Transverse colon (tissue), 4 donors: ENCODE results near the gene SEPTIN14. TPM values are rescaled to one million over a fixed set of nuclear protein-coding genes. Genes with fewer than 3 reads are reported as not detected.

Experiments
- small RNA-seq, 4 donors: library from RNA; depleted of rRNA; stranded (forward); fragments of <200 nt; gene quantifications; one replicate each; pipeline ENCODE3, GENCODE V24; 2016
- total RNA-seq, 4 donors: library from RNA; depleted of rRNA; stranded (reverse); fragments of >200 nt; gene quantifications; one replicate each; pipeline ENCODE4 v1.1.0, GENCODE V29; 2016

SEPTIN14 gene
- total RNA-seq, 4 donors from 2014 or later = not detected

Small RNA genes lying within 50 kb of the gene (small RNA-seq; reads per million reads assigned to genes)
- gene AC092647.1 = 0 reads per million in 4 donors
- gene AC092647.2 = 0 reads per million in 4 donors
- 0 reads per million in 4 donors for gene RNU6-1126P

Other genes starting within 250 kb of the SEPTIN14 start
- gene ZNF713, start 24.7 kb upstream of the SEPTIN14 start, total RNA-seq = 10 to 100 TPM in 1 of 4 donors, 1 to 10 TPM in 2, under 1 TPM in 1; 0.75 to 24.9 (median 4.6) TPM
- 10 to 100 TPM in 1 of 4 donors, 1 to 10 TPM in 3; 1.1 to 11.5 (median 4.5) TPM for gene MRPS17, start 89.1 kb upstream of the SEPTIN14 start, total RNA-seq
- gene NIPSNAP2, start 101.8 kb upstream of the SEPTIN14 start, total RNA-seq = 100 to 1,000 TPM in 1 of 4 donors, 10 to 100 TPM in 3; 56.9 to 107 (median 84.1) TPM
- gene PSPH, start 188.7 kb upstream of the SEPTIN14 start, total RNA-seq = 10 to 100 TPM in 2 of 4 donors, 1 to 10 TPM in 2; 8.9 to 15.1 (median 10.0) TPM
- gene CCT6A, start 189.0 kb upstream of the SEPTIN14 start, total RNA-seq = 10 to 100 TPM; 47.9 to 92.9 (median 70.9) TPM
- 100 to 1,000 TPM in 3 of 4 donors, 10 to 100 TPM in 1; 93.4 to 481 (median 127) TPM for gene SUMF2, start 201.5 kb upstream of the SEPTIN14 start, total RNA-seq
- gene PHKG1, start 230.2 kb upstream of the SEPTIN14 start, total RNA-seq = 1 to 10 TPM in 3 of 4 donors, not detected in 1; 1.2 to 9.7 (median 1.6) TPM
- gene CHCHD2, start 243.7 kb upstream of the SEPTIN14 start, total RNA-seq = 100 to 1,000 TPM in 3 of 4 donors, 10 to 100 TPM in 1; 99.9 to 395 (median 254) TPM